DMS153 treated with DMSO at 0.1 percent for 48 hours (cell line): Measurements from ENCODE around the gene COPZ2.
"Not testable (repeated sequence)": the region's sequence is repeated elsewhere in the genome, so short reads cannot be mapped to it uniquely, and the experiment has no call there.

Experiments
- DNase-seq: peaks from one replicate; lab custom pipeline; 2025; ENCODE audit not compliant: unreplicated experiment; lab: John Stamatoyannopoulos, UW

The COPZ2 gene

GRCh38 chr17:48010193-48010592, 27.4 kb downstream of the COPZ2 start:
- DNase-seq: no peak

GRCh38 chr17:48006936-48007709, 30.5 kb downstream of the COPZ2 start:
- DNase-seq: no peak

- DNase-seq: no peak
Observed at GRCh38 chr17:48004983-48005382, 32.6 kb downstream of the COPZ2 start.

- DNase-seq: peak; percentile 6
Observed at GRCh38 chr17:48003417-48004151, 34.0 kb downstream of the COPZ2 start.

- no peak for DNase-seq
Observed at GRCh38 chr17:48002916-48003416, 34.6 kb downstream of the COPZ2 start.

- peak; percentile 27 for DNase-seq
Observed at GRCh38 chr17:48002266-48002915, 35.2 kb downstream of the COPZ2 start.

- DNase-seq: not testable (repeated sequence)
Observed at GRCh38 chr17:48001657-48002056, 35.9 kb downstream of the COPZ2 start.

- DNase-seq: no peak
Observed at GRCh38 chr17:48001197-48001596, 36.4 kb downstream of the COPZ2 start.

- no peak for DNase-seq
Observed at GRCh38 chr17:47999582-47999981, 38.0 kb downstream of the COPZ2 start.

- DNase-seq: no peak
Observed at GRCh38 chr17:47998044-47998443, 39.6 kb downstream of the COPZ2 start.

- no peak for DNase-seq
Observed at GRCh38 chr17:47997586-47997985, 40.0 kb downstream of the COPZ2 start.

- no peak for DNase-seq
Observed at GRCh38 chr17:47996201-47996600, 41.4 kb downstream of the COPZ2 start.

GRCh38 chr17:47995241-47995935, 42.2 kb downstream of the COPZ2 start:
- no peak for DNase-seq

- no peak for DNase-seq
Observed at GRCh38 chr17:47994724-47995123, 42.9 kb downstream of the COPZ2 start.

GRCh38 chr17:47993964-47994363, 43.6 kb downstream of the COPZ2 start:
- DNase-seq: no peak

GRCh38 chr17:47993031-47993564, 44.5 kb downstream of the COPZ2 start:
- DNase-seq: no peak

GRCh38 chr17:47992216-47992615, 45.4 kb downstream of the COPZ2 start:
- DNase-seq: no peak

GRCh38 chr17:47990962-47991731, 46.5 kb downstream of the COPZ2 start:
- no peak for DNase-seq

- no peak for DNase-seq
Observed at GRCh38 chr17:47989700-47990099, 47.9 kb downstream of the COPZ2 start.

- DNase-seq: no peak
Observed at GRCh38 chr17:47989159-47989558, 48.4 kb downstream of the COPZ2 start.
